Stimulated activated naive B cell treated with anti-CD40 and anti-IgM and Interleukin-4, amounts not matched to agents 10 μg/mL and 1 μg/mL and 100 μg/mL, for 72 hours (primary cell): ENCODE data around the gene NR5A2.

ENCODE experiments used
- ATAC-seq, 2 donors: fragments of 150-1000 bp; cut with Tn5 transposase; replicated peaks; 2 replicates each; pipeline ENCODE4 v1.10.0; 2021; ENCODE audit warnings: moderate library complexity in 1 of 2
- DNase-seq: peaks from one replicate; pipeline ENCODE4 v3.0.0; 2021
- H3K27ac Mint-ChIP-seq: one replicate; pipeline ENCODE4 v1.8.0; 2022; ENCODE audit warnings: mild to moderate bottlenecking, mixed read lengths
- H3K27me3 Mint-ChIP-seq, 2 donors: one replicate each; pipeline ENCODE4 v1.8.0; 2022; ENCODE audit warnings: mixed read lengths in 2 of 2
- H3K36me3 Mint-ChIP-seq, 2 donors: one replicate each; pipeline ENCODE4 v1.8.0; 2022; ENCODE audit warnings: mixed read lengths in 2 of 2, mild to moderate bottlenecking in 1 of 2
- H3K4me1 Mint-ChIP-seq, 2 donors: one replicate each; pipeline ENCODE4 v1.8.0; 2022; ENCODE audit warnings: mixed read lengths in 2 of 2, mild to moderate bottlenecking in 1 of 2
- H3K4me3 Mint-ChIP-seq, 2 donors: one replicate each; pipeline ENCODE4 v1.8.0; 2022; ENCODE audit warnings: mild to moderate bottlenecking in 2 of 2, mixed read lengths in 2 of 2, moderate library complexity in 1 of 2
- H3K9me3 Mint-ChIP-seq, 2 donors: one replicate each; pipeline ENCODE4 v1.8.0; 2022; ENCODE audit warnings: mixed read lengths in 2 of 2, mild to moderate bottlenecking in 1 of 2

Gene NR5A2

DNA sequence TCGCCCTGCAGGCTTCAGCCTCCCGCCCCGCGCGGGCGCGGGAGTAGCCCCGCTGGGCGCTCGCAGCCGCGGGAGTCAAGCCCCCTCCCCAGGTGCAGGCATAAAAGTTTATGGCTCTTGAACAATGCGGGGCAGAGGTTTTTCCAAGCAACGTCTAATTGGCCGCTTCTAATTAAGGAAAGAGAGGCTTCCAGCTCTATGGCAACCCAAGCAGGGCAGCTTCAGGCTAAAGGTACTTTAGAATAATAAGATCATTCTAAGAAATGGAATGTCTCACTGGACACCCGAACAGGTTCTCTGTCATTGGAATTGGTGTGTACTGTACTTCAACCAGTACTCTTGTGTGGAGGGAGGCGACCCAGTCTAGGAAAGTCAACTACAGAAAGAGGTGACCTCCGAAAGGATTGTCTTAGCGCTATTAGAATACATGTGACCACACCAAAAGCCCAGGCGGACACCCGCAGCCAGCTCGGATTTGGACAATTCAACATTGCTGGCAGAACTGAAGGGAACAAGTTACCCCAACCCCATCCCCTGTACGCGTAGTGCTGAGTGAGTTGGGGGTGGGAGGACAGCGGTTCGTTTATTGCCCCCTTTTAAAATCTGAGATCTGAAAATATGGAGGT lies 12.5 kb downstream of the NR5A2 start:
- ATAC-seq (no peak), DNase-seq (no peak)
- peak overlapping the region; percentile 50 to 82 for H3K4me3 Mint-ChIP-seq

GRCh38 chr1:200040481-200041138 lies 13.1 kb downstream of the NR5A2 start:
- H3K4me1 Mint-ChIP-seq = peaks cover 32 to 59% of the 10 kb centered on the region in 2 donors
- DNase-seq (no peak), ATAC-seq (peak; percentile 58)
- H3K9me3 Mint-ChIP-seq = no peaks in the 10 kb centered on the region
- H3K36me3 Mint-ChIP-seq = no peaks in the 10 kb centered on the region
- H3K27me3 Mint-ChIP-seq = peaks cover 50 to 67% of the 10 kb centered on the region in 2 donors
- H3K4me3 Mint-ChIP-seq = peak overlapping the region; percentile 23 to 70
- H3K27ac Mint-ChIP-seq = peak overlapping the region; percentile 83

More for the DNA sequence above, 12.5 kb downstream of the NR5A2 start:
- peaks cover 44 to 61% of the 10 kb centered on the region in 2 donors for H3K27me3 Mint-ChIP-seq
- H3K36me3 Mint-ChIP-seq = no peaks in the 10 kb centered on the region
- H3K27ac Mint-ChIP-seq = peak overlapping the region; percentile 42
- H3K9me3 Mint-ChIP-seq = no peaks in the 10 kb centered on the region
- peaks cover 34 to 59% of the 10 kb centered on the region in 2 donors for H3K4me1 Mint-ChIP-seq

- peaks cover 51 to 68% of the 10 kb centered on the region in 2 donors for H3K27me3 Mint-ChIP-seq
- ATAC-seq (no peak), DNase-seq (no peak)
- H3K4me3 Mint-ChIP-seq = peak overlapping the region; percentile 70 to 82
- H3K4me1 Mint-ChIP-seq = peaks cover 24 to 59% of the 10 kb centered on the region in 2 donors
- H3K36me3 Mint-ChIP-seq = no peaks in the 10 kb centered on the region
- peak overlapping the region; percentile 51 for H3K27ac Mint-ChIP-seq
- H3K9me3 Mint-ChIP-seq = no peaks in the 10 kb centered on the region
These were observed 14.0 kb downstream of the NR5A2 start for GRCh38 chr1:200041337-200042118.

DNA sequence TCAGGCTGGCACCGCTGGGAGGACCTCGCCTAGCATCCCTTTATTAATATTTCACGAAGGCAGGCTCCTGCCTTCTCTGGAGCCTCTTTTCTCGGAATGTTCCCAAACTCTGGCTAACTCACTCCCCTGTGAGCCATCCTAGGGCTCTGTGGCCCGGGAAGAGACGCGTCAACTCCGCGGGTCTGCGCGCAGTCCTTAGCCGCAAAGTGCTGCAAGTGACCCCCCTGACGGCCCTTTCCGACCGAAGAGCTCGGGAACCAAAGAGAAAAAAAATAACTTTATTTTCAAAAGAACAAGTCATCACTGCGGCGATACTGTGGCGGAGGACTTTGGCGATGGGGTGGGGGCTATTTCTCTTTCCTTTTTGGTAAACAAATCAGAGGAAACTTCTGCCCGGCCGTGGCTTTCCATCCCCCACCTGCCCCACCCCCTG lies 14.6 kb downstream of the NR5A2 start:
- peaks cover 24 to 59% of the 10 kb centered on the region in 2 donors for H3K4me1 Mint-ChIP-seq
- H3K9me3 Mint-ChIP-seq = no peaks in the 10 kb centered on the region
- no peak overlapping the region for H3K27ac Mint-ChIP-seq
- no peaks in the 10 kb centered on the region for H3K36me3 Mint-ChIP-seq
- H3K4me3 Mint-ChIP-seq = peak overlapping the region; percentile 56 to 82
- ATAC-seq = no peak
- DNase-seq = no peak
- H3K27me3 Mint-ChIP-seq = peaks cover 51 to 64% of the 10 kb centered on the region in 2 donors

DNA sequence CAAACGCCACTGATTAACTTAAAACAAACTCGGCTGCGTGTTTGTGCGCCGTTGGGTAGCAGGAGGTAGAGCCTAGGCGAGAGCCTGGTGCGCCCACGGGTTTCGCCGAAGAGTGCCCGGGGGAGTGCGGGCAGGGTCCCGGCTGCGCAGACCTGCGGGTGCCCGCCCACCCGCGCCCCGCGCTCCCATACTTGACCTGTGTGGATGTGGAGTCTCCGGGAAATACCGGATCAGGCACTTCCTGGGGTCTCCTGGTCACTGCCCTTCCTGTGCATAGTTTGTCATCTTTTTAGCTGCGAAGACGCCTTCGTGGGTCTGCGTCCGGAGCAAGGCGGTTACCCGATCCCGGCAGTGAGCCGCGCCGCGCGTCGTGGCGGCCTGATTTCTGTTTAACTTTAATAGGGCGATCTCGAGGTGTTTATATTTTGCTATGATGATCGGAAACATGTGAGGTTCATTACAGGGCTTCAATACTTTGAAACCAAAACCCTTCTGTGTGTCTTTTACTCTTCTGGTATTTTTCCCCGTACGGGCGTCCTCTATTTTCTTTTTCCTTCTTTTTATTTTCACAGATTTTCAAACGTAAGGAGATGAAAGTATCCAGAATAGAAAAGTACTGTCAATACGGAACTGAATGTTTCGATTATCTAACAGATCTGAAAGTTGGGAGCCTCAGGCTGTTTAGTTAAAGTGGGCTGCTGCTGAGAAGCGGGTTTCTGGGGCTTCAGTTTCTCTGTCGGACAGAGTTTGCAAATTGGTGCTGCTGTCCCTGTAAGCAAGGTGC lies 15.2 kb downstream of the NR5A2 start:
- DNase-seq = no peak
- Mint-ChIP-seq H3K27ac (peak overlapping the region; percentile 74), H3K4me3 (peak overlapping the region; percentile 82 to 86), H3K4me1 (peaks cover 24 to 58% of the 10 kb centered on the region in 2 donors), H3K27me3 (peaks cover 51 to 58% of the 10 kb centered on the region in 2 donors), H3K36me3 (no peaks in the 10 kb centered on the region), H3K9me3 (no peaks in the 10 kb centered on the region)
- no peak for ATAC-seq

GRCh38 chr1:200043336-200043668 lies 15.8 kb downstream of the NR5A2 start:
- Mint-ChIP-seq H3K27ac (no peak overlapping the region), H3K9me3 (peaks cover 0 to 1% of the 10 kb centered on the region in 2 donors), H3K36me3 (peaks cover 0 to 1% of the 10 kb centered on the region in 2 donors), H3K4me3 (peak overlapping the region; percentile 82 to 86), H3K4me1 (peaks cover 24 to 52% of the 10 kb centered on the region in 2 donors), H3K27me3 (peaks cover 56% of the 10 kb centered on the region in 2 donors)
- DNase-seq (no peak), ATAC-seq (no peak)

- DNase-seq (no peak), ATAC-seq (no peak)
- Mint-ChIP-seq H3K9me3 (peaks cover 0 to 2% of the 10 kb centered on the region in 2 donors), H3K4me1 (peaks cover 9 to 24% of the 10 kb centered on the region in 2 donors), H3K27ac (no peak overlapping the region), H3K27me3 (peaks cover 43 to 64% of the 10 kb centered on the region in 2 donors), H3K4me3 (no peak overlapping the region), H3K36me3 (peaks cover 0 to 3% of the 10 kb centered on the region in 2 donors)
These were observed 18.6 kb downstream of the NR5A2 start for GRCh38 chr1:200046115-200046514.

DNA sequence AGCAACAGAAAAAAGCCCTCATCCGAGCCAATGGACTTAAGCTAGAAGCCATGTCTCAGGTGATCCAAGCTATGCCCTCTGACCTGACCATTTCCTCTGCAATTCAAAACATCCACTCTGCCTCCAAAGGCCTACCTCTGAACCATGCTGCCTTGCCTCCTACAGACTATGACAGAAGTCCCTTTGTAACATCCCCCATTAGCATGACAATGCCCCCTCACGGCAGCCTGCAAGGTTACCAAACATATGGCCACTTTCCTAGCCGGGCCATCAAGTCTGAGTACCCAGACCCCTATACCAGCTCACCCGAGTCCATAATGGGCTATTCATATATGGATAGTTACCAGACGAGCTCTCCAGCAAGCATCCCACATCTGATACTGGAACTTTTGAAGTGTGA lies 20.7 kb downstream of the NR5A2 start:
- peaks cover 0 to 3% of the 10 kb centered on the region in 2 donors for H3K36me3 Mint-ChIP-seq
- no peak for DNase-seq
- H3K4me1 Mint-ChIP-seq = peaks cover 0 to 3% of the 10 kb centered on the region in 2 donors
- peaks cover 29 to 58% of the 10 kb centered on the region in 2 donors for H3K27me3 Mint-ChIP-seq
- no peak overlapping the region for H3K4me3 Mint-ChIP-seq
- no peak overlapping the region for H3K27ac Mint-ChIP-seq
- no peak for ATAC-seq
- H3K9me3 Mint-ChIP-seq = peaks cover 0 to 2% of the 10 kb centered on the region in 2 donors

- peaks cover 0 to 2% of the 10 kb centered on the region in 2 donors for H3K9me3 Mint-ChIP-seq
- H3K4me1 Mint-ChIP-seq = no peaks in the 10 kb centered on the region
- H3K4me3 Mint-ChIP-seq = no peak overlapping the region
- DNase-seq (no peak), ATAC-seq (no peak)
- H3K36me3 Mint-ChIP-seq = peaks cover 0 to 3% of the 10 kb centered on the region in 2 donors
- no peak overlapping the region for H3K27ac Mint-ChIP-seq
- H3K27me3 Mint-ChIP-seq = peaks cover 22 to 59% of the 10 kb centered on the region in 2 donors
These were observed 22.3 kb downstream of the NR5A2 start for GRCh38 chr1:200049810-200050209.

- ATAC-seq (no peak), DNase-seq (no peak)
- Mint-ChIP-seq H3K27me3 (peaks cover 13 to 57% of the 10 kb centered on the region in 2 donors), H3K4me3 (no peak overlapping the region), H3K36me3 (peaks cover 0 to 3% of the 10 kb centered on the region in 2 donors), H3K4me1 (no peaks in the 10 kb centered on the region), H3K9me3 (peaks cover 0 to 2% of the 10 kb centered on the region in 2 donors), H3K27ac (no peak overlapping the region)
These were observed 24.1 kb downstream of the NR5A2 start for GRCh38 chr1:200051620-200052019.

GRCh38 chr1:200053091-200053490 lies 25.6 kb downstream of the NR5A2 start:
- DNase-seq (no peak), ATAC-seq (no peak)
- peaks cover 0 to 2% of the 10 kb centered on the region in 2 donors for H3K9me3 Mint-ChIP-seq
- peaks cover 15 to 64% of the 10 kb centered on the region in 2 donors for H3K27me3 Mint-ChIP-seq
- H3K27ac Mint-ChIP-seq = no peak overlapping the region
- H3K36me3 Mint-ChIP-seq = peaks cover 0 to 3% of the 10 kb centered on the region in 2 donors
- H3K4me1 Mint-ChIP-seq = no peaks in the 10 kb centered on the region
- H3K4me3 Mint-ChIP-seq = no peak overlapping the region

- ATAC-seq = no peak
- Mint-ChIP-seq H3K4me1 (no peaks in the 10 kb centered on the region), H3K4me3 (no peak overlapping the region), H3K9me3 (no peaks in the 10 kb centered on the region), H3K27me3 (peaks cover 10 to 60% of the 10 kb centered on the region in 2 donors), H3K27ac (no peak overlapping the region), H3K36me3 (no peaks in the 10 kb centered on the region)
- DNase-seq = no peak
These were observed 26.1 kb downstream of the NR5A2 start for GRCh38 chr1:200053646-200054045.

DNA sequence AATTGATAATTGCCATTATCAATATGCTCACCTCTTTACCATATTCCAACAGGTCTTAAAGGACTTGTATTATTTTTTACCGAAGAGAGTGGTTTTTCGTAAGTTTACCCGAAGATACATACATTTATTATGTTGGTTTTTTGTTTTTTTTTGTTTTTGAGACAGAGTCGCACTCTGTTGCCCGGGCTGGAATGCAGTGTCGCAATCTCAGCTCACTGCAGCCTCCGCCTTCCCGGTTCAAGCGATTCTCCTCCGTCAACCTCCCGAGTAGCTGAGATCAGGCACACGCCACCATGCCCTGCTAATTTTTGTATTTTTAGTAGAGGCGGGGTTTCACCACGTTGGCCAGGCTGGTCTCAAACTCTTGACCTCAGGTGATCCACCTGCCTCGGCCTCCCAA lies 30.8 kb downstream of the NR5A2 start:
- H3K4me3 Mint-ChIP-seq = no peak overlapping the region
- ATAC-seq (no peak), DNase-seq (no peak)
- no peaks in the 10 kb centered on the region for H3K36me3 Mint-ChIP-seq
- H3K4me1 Mint-ChIP-seq = no peaks in the 10 kb centered on the region
- H3K27ac Mint-ChIP-seq = no peak overlapping the region
- peaks cover 9 to 33% of the 10 kb centered on the region in 2 donors for H3K27me3 Mint-ChIP-seq
- H3K9me3 Mint-ChIP-seq = no peaks in the 10 kb centered on the region

DNA sequence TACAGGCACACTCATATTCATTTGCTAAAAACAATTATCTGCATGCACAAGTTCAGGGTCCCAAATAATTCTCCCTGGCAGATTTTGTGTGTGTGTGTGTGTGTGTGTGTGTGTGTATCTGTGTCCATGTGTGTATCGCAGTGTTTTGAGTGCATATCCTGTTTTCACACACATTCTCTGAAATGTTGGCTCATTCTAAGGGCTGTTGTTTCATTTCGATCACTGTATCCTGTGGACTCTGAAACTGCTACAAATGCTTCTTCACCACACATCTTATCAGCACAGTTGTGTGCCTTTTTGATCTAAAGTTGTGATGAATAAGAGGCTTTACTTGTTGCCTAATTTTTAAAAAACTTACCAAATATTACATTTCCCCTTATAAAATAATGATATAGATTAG lies 34.6 kb downstream of the NR5A2 start:
- H3K27ac Mint-ChIP-seq = no peak overlapping the region
- H3K36me3 Mint-ChIP-seq = no peaks in the 10 kb centered on the region
- H3K9me3 Mint-ChIP-seq = no peaks in the 10 kb centered on the region
- ATAC-seq (no peak), DNase-seq (no peak)
- H3K4me1 Mint-ChIP-seq = no peaks in the 10 kb centered on the region
- no peak overlapping the region for H3K4me3 Mint-ChIP-seq
- peaks cover 16 to 27% of the 10 kb centered on the region in 2 donors for H3K27me3 Mint-ChIP-seq
